ENCODE results near the gene ALG3. TPM values are rescaled to one million over a fixed set of nuclear protein-coding genes. Genes with fewer than 3 reads are reported as not detected.

ALG3 gene
- total RNA-seq, 4 donors from 2014 or later, result 36.6 to 63.0 (median 59.2) TPM

DNA sequence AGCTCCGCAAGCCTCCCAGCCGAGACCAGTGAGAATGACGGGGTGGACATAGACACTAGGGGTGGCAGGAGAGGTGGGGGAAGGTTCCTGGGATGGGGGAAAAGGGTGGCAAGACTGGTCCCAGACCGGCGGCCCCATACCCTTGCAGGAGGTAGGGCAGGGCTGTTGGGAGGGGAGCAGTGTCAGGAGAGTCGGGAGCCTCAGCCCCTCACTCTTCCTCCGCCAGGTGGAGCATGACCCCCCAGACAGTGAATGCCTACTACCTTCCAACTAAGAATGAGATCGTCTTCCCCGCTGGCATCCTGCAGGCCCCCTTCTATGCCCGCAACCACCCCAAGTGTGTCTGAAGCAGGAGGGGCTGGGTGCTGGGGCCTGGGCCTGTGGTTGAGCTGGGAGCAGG, 41.6 kb upstream of the ALG3 start:
- Histone ChIP-seq H3K27me3 (peaks cover 19% of the 10 kb centered on the region), H3K36me3 (no peaks in the 10 kb centered on the region), H3K4me3 (no peak overlapping the region), H3K9me3 (no peaks in the 10 kb centered on the region), H3K27ac (no peak overlapping the region), H3K4me1 (no peaks in the 10 kb centered on the region)
- WGBS, result 90% methylated on average over 10 of the region's 10 CpGs
- TF ChIP-seq POLR2AphosphoS5 (IDR thresholded peaks at IDR 0.05) (no peak), POLR2A (IDR thresholded peaks at IDR 0.05) (no peak), EP300 (IDR thresholded peaks at IDR 0.05) (no peak)
- TF ChIP-seq, protein P1, sequence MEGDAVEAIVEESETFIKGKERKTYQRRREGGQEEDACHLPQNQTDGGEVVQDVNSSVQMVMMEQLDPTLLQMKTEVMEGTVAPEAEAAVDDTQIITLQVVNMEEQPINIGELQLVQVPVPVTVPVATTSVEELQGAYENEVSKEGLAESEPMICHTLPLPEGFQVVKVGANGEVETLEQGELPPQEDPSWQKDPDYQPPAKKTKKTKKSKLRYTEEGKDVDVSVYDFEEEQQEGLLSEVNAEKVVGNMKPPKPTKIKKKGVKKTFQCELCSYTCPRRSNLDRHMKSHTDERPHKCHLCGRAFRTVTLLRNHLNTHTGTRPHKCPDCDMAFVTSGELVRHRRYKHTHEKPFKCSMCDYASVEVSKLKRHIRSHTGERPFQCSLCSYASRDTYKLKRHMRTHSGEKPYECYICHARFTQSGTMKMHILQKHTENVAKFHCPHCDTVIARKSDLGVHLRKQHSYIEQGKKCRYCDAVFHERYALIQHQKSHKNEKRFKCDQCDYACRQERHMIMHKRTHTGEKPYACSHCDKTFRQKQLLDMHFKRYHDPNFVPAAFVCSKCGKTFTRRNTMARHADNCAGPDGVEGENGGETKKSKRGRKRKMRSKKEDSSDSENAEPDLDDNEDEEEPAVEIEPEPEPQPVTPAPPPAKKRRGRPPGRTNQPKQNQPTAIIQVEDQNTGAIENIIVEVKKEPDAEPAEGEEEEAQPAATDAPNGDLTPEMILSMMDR (IDR thresholded peaks at IDR 0.05), result no peak
- no peak for DNase-seq (ENCODE audit: low spot score in 2 of 2)

DNA sequence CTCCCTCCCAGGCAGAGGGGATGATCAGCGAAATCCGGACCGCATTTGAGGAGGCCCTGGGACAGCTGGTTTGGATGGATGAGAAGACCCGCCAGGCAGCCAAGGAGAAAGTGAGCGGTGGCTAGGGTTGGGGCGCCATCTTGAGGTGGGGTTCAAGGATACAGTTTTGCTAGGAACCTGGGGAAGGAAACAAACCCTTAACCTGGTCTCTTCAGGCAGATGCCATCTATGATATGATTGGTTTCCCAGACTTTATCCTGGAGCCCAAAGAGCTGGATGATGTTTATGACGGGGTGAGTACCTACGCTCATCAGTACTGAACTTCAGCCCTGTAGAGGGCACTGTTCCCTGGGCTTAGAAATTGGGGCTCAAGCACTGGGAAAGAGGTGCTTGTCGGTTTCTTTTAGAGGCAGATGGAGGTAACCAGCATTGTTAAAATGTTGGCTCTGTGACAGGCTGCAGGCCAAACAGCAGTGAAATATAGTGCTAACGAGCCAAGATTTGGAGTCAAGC, 40.7 kb upstream of the ALG3 start:
- Histone ChIP-seq H3K4me3 (no peak overlapping the region), H3K4me1 (no peaks in the 10 kb centered on the region), H3K9me3 (no peaks in the 10 kb centered on the region), H3K27ac (no peak overlapping the region), H3K27me3 (peaks cover 19% of the 10 kb centered on the region), H3K36me3 (no peaks in the 10 kb centered on the region)
- no peak for DNase-seq (ENCODE audit: low spot score in 2 of 2)
- TF ChIP-seq POLR2AphosphoS5 (IDR thresholded peaks at IDR 0.05) (no peak), POLR2A (IDR thresholded peaks at IDR 0.05) (no peak), EP300 (IDR thresholded peaks at IDR 0.05) (no peak)
- TF ChIP-seq, protein P1 (IDR thresholded peaks at IDR 0.05), result peak; percentile 32 to 50
- 14% methylated on average over 8 of the region's 10 CpGs for WGBS

DNA sequence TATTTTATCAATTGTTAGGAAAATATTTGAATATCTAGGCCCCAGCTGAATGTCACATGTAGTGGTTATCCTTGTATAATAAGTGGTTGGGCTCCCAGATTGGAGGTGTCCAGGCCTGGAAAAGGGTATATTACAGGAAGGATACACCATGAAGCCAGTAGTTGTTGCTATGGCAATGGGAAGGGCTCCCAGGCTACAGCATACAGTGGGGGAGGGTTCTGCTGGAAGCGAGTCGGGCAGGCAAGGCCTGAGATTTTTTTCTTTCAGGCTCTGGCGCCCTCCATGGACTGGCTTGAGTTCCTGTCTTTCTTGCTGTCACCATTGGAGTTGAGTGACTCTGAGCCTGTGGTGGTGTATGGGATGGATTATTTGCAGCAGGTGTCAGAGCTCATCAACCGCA, 35.9 kb upstream of the ALG3 start:
- WGBS, result 25% methylated on average over 4 of the region's 4 CpGs
- TF ChIP-seq POLR2A (IDR thresholded peaks at IDR 0.05) (no peak), POLR2AphosphoS5 (IDR thresholded peaks at IDR 0.05) (no peak), EP300 (IDR thresholded peaks at IDR 0.05) (no peak)
- TF ChIP-seq, protein P1 (IDR thresholded peaks at IDR 0.05), result no peak
- no peak overlapping the region for H3K4me3 ChIP-seq
- no peaks in the 10 kb centered on the region for H3K4me1 ChIP-seq
- no peak for DNase-seq (ENCODE audit: low spot score in 2 of 2)
- H3K9me3 ChIP-seq, result no peaks in the 10 kb centered on the region
- peaks cover 14% of the 10 kb centered on the region for H3K27me3 ChIP-seq
- H3K36me3 ChIP-seq, result no peaks in the 10 kb centered on the region
- no peak overlapping the region for H3K27ac ChIP-seq

DNA sequence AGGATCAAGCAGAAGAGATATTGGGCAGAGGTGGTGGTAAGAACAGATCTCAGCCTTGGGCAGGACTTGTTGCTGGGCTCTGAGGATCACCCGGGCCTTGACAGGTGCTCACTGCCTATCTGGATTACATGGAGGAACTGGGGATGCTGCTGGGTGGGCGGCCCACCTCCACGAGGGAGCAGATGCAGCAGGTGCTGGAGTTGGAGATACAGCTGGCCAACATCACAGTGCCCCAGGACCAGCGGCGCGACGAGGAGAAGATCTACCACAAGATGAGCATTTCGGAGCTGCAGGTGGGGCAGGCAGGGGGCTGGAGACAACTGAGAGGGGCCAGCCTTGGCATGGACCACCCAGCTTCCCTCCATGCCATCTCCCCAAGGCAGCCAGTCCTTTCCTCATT, 34.9 kb upstream of the ALG3 start:
- 89% methylated on average over 8 of the region's 8 CpGs for WGBS
- Histone ChIP-seq H3K27me3 (peaks cover 8% of the 10 kb centered on the region), H3K36me3 (no peaks in the 10 kb centered on the region), H3K4me1 (no peaks in the 10 kb centered on the region), H3K9me3 (no peaks in the 10 kb centered on the region), H3K27ac (no peak overlapping the region), H3K4me3 (no peak overlapping the region)
- TF ChIP-seq EP300 (IDR thresholded peaks at IDR 0.05) (no peak), POLR2AphosphoS5 (IDR thresholded peaks at IDR 0.05) (no peak), POLR2A (IDR thresholded peaks at IDR 0.05) (no peak)
- TF ChIP-seq, protein P1 (IDR thresholded peaks at IDR 0.05), result no peak
- no peak for DNase-seq (ENCODE audit: low spot score in 2 of 2)

DNA sequence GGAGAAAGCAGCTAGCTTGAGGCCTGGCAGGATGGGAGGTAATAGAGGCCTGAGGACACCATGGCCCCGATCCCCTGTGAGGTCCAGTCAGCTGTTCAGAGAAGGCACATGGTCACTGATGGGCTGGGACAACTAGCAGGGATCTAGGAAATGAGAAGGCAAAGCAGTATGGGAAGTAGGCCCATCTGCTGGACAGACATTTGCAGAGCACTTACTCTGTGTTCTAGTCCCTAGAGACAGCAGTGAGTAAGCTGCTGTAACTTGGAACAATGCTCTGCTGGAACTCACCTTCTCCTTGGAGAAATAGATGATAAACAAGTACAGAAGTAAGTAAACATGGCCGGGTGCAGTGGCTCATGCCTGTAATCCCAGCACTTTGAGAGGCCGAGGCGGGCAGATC, 34.2 kb upstream of the ALG3 start:
- Histone ChIP-seq H3K9me3 (no peaks in the 10 kb centered on the region), H3K27ac (no peak overlapping the region), H3K36me3 (no peaks in the 10 kb centered on the region), H3K4me3 (no peak overlapping the region), H3K4me1 (no peaks in the 10 kb centered on the region), H3K27me3 (peaks cover 8% of the 10 kb centered on the region)
- no peak for DNase-seq (ENCODE audit: low spot score in 2 of 2)
- WGBS, result 86% methylated on average over 4 of the region's 4 CpGs
- TF ChIP-seq EP300 (IDR thresholded peaks at IDR 0.05) (no peak), POLR2AphosphoS5 (IDR thresholded peaks at IDR 0.05) (no peak)
- TF ChIP-seq, protein P1 (IDR thresholded peaks at IDR 0.05), result no peak

Measured in suprapubic skin (tissue), 4 donors.